Mesenchymal stem cell (in vitro differentiated cells and primary cell): ENCODE data around the gene CDON.

ENCODE experiments used
- DNase-seq: peaks from one replicate; pipeline ENCODE4 v3.0.0-alpha.2; 2013
- H2AFZ ChIP-seq: one replicate; pipeline ENCODE4 v1.6.1; 2013; ENCODE audit warnings: low read depth, mild to moderate bottlenecking, control low read depth, inconsistent platforms, low read length, moderate library complexity
- H2AK5ac ChIP-seq: 2 replicates; pipeline ENCODE4 v1.6.1; 2013; ENCODE audit warnings: low read length, moderate library complexity, mild to moderate bottlenecking, inconsistent platforms; ENCODE audit not compliant: severe bottlenecking
- H2BK120ac ChIP-seq: one replicate; pipeline ENCODE4 v1.6.1; 2013; ENCODE audit warnings: low read depth, mild to moderate bottlenecking, inconsistent platforms, low read length, moderate library complexity
- H2BK12ac ChIP-seq, 2 experiments: one replicate each; pipeline ENCODE4 v1.6.1; 2013; ENCODE audit warnings: inconsistent platforms in 2 of 2, low read length in 2 of 2, mild to moderate bottlenecking in 2 of 2, moderate library complexity in 2 of 2, control low read depth in 1 of 2
- H2BK15ac ChIP-seq: one replicate; pipeline ENCODE4 v1.6.1; 2013; ENCODE audit warnings: mild to moderate bottlenecking, low read depth, inconsistent platforms; ENCODE audit not compliant: poor library complexity, severe bottlenecking
- H2BK5ac ChIP-seq: 2 replicates; pipeline ENCODE4 v1.6.1; 2013; ENCODE audit warnings: low read depth, mild to moderate bottlenecking, low read length, control low read depth, inconsistent platforms; ENCODE audit not compliant: poor library complexity, severe bottlenecking
- H3K14ac ChIP-seq, 2 experiments: one replicate each; pipeline ENCODE4 v1.6.1; 2013; ENCODE audit warnings: inconsistent platforms in 2 of 2, low read length in 2 of 2, control low read depth in 1 of 2, mild to moderate bottlenecking in 1 of 2, moderate library complexity in 1 of 2
- H3K18ac ChIP-seq, 2 experiments: one replicate each; pipeline ENCODE4 v1.6.1; 2013; ENCODE audit warnings: inconsistent platforms in 2 of 2, low read length in 2 of 2, control low read depth in 1 of 2, low read depth in 1 of 2, mild to moderate bottlenecking in 1 of 2
- H3K23ac ChIP-seq, 2 experiments: one replicate each; pipeline ENCODE4 v1.6.1; 2013; ENCODE audit warnings: inconsistent platforms in 2 of 2, low read length in 2 of 2, mild to moderate bottlenecking in 2 of 2, moderate library complexity in 2 of 2, control low read depth in 1 of 2
- H3K27ac ChIP-seq: 2 replicates; pipeline ENCODE4 v1.5.1; 2013; ENCODE audit warnings: mild to moderate bottlenecking, moderate library complexity, low read length, control low read depth, inconsistent platforms; ENCODE audit not compliant: poor library complexity, severe bottlenecking
- H3K27me3 ChIP-seq, 2 experiments: 2 replicates each; pipeline versions ENCODE4 v1.6.1 to v1.7.0; 2013; ENCODE audit warnings: low read length in 2 of 2, mild to moderate bottlenecking in 2 of 2, moderate library complexity in 2 of 2, control low read depth in 1 of 2, inconsistent platforms in 1 of 2; ENCODE audit not compliant: control insufficient read depth in 1 of 2, insufficient read depth in 1 of 2
- H3K36me3 ChIP-seq, 2 experiments: 2 replicates each; pipeline versions ENCODE4 v1.6.1 to v1.7.0; 2013; ENCODE audit warnings: low read length in 2 of 2, control low read depth in 1 of 2, inconsistent platforms in 1 of 2, low read depth in 1 of 2, mild to moderate bottlenecking in 1 of 2; ENCODE audit not compliant: insufficient read depth in 2 of 2, control insufficient read depth in 1 of 2
- H3K4ac ChIP-seq, 2 experiments: one replicate each; pipeline ENCODE4 v1.6.1; 2013; ENCODE audit warnings: inconsistent platforms in 2 of 2, low read length in 2 of 2, mild to moderate bottlenecking in 2 of 2, moderate library complexity in 2 of 2, control low read depth in 1 of 2, low read depth in 1 of 2
- H3K4me1 ChIP-seq: 2 replicates; pipeline ENCODE4 v1.6.1; 2013; ENCODE audit warnings: low read depth, low read length, control low read depth; ENCODE audit not compliant: control insufficient read depth, insufficient read depth
- H3K4me2 ChIP-seq: 2 replicates; pipeline ENCODE4 v1.6.1; 2013; ENCODE audit warnings: low read length, mild to moderate bottlenecking, inconsistent platforms; ENCODE audit not compliant: poor library complexity, severe bottlenecking
- H3K4me3 ChIP-seq, 2 experiments: 2 replicates each; pipeline versions ENCODE4 v1.5.1 to v1.7.0; 2013; ENCODE audit warnings: low read length in 2 of 2, mild to moderate bottlenecking in 2 of 2, control low read depth in 1 of 2, low read depth in 1 of 2; ENCODE audit not compliant: insufficient read depth in 1 of 2
- H3K79me1 ChIP-seq: replicated peaks from 2 replicates; pipeline ENCODE4 v1.6.1; 2013; ENCODE audit warnings: mild to moderate bottlenecking, control low read depth, low read length, inconsistent platforms; ENCODE audit not compliant: poor library complexity, severe bottlenecking
- H3K9ac ChIP-seq: 2 replicates; pipeline ENCODE4 v1.7.0; 2013; ENCODE audit warnings: mild to moderate bottlenecking, low read length, moderate library complexity
- H3K9me3 ChIP-seq: 2 replicates; pipeline ENCODE4 v1.7.0; 2013; ENCODE audit warnings: mild to moderate bottlenecking, low read length; ENCODE audit not compliant: control insufficient read depth
- H4K8ac ChIP-seq: one replicate; pipeline ENCODE4 v1.6.1; 2013; ENCODE audit warnings: inconsistent platforms, mild to moderate bottlenecking, low read length, moderate library complexity
- H4K91ac ChIP-seq: one replicate; pipeline ENCODE4 v1.6.1; 2013; ENCODE audit warnings: mild to moderate bottlenecking, low read length, inconsistent platforms
- WGBS: methylation state at CpG from one replicate; pipeline ENCODE4 v1.1.7; 2013; ENCODE audit warnings: mixed read lengths; 5-methylcytosine and 5-hydroxymethylcytosine counted together

The CDON gene

DNA sequence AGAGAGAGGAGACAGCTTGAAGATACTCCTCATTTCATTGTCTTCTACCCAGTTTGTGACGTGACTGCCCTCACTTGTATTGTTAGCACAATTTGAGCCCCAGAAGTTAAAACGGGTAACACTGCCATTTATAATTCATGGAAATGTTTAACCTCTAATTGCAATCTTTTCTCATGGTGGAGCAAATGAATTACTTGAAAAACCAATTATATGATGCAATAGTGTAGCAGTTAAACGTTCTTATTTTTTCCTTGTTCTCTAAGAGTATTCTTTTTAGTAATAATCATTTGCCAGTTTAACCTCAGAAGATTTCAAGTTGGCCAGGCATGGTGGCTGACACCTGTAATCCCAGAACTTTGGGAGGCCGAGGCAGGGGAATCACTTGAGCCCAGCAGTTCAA lies 56.6 kb downstream of the CDON start:
- WGBS: 100% methylated on average over 2 of the region's 4 CpGs

GRCh38 chr11:126002181-126002580 lies 60.5 kb downstream of the CDON start:
- no peak overlapping the region for H3K4me2 ChIP-seq
- DNase-seq: no peak
- H2BK120ac ChIP-seq: no peak overlapping the region
- H3K23ac ChIP-seq: no peak overlapping the region
- H3K9me3 ChIP-seq: no peaks in the 10 kb centered on the region
- H3K27me3 ChIP-seq: no peaks in the 10 kb centered on the region
- no peak overlapping the region for H2BK5ac ChIP-seq
- 89% methylated on average over 4 of the region's 4 CpGs for WGBS
- no peak overlapping the region for H2BK12ac ChIP-seq
- H3K79me1 ChIP-seq: no peaks in the 10 kb centered on the region
- H4K8ac ChIP-seq: no peak overlapping the region
- H2AK5ac ChIP-seq: no peak overlapping the region
- H4K91ac ChIP-seq: no peak overlapping the region
- H2BK15ac ChIP-seq: no peak overlapping the region
- peaks cover 0 to 98% of the 10 kb centered on the region in 2 experiments for H3K36me3 ChIP-seq
- no peak overlapping the region for H3K14ac ChIP-seq
- H2AFZ ChIP-seq: no peak overlapping the region
- no peaks in the 10 kb centered on the region for H3K4me1 ChIP-seq
- H3K18ac ChIP-seq: no peak overlapping the region
- H3K4ac ChIP-seq: no peak overlapping the region
- H3K27ac ChIP-seq: no peak overlapping the region
- H3K4me3 ChIP-seq: no peak overlapping the region
- no peak overlapping the region for H3K9ac ChIP-seq

More for the DNA sequence above, 56.6 kb downstream of the CDON start:
- no peak overlapping the region for H4K8ac ChIP-seq
- no peak overlapping the region for H3K14ac ChIP-seq
- H3K23ac ChIP-seq: no peak overlapping the region
- no peak overlapping the region for H2BK12ac ChIP-seq
- H3K27ac ChIP-seq: no peak overlapping the region
- H2AFZ ChIP-seq: no peak overlapping the region
- no peak overlapping the region for H2AK5ac ChIP-seq
- no peaks in the 10 kb centered on the region for H3K9me3 ChIP-seq
- H3K9ac ChIP-seq: no peak overlapping the region
- no peak overlapping the region for H4K91ac ChIP-seq
- H3K4me3 ChIP-seq: no peak overlapping the region
- peaks cover 0 to 98% of the 10 kb centered on the region in 2 experiments for H3K36me3 ChIP-seq
- no peak overlapping the region for H3K4me2 ChIP-seq
- H3K79me1 ChIP-seq: no peaks in the 10 kb centered on the region
- no peak overlapping the region for H3K4ac ChIP-seq
- no peaks in the 10 kb centered on the region for H3K4me1 ChIP-seq
- H2BK5ac ChIP-seq: no peak overlapping the region
- H3K27me3 ChIP-seq: peaks cover 0 to 4% of the 10 kb centered on the region in 2 experiments
- no peak for DNase-seq
- no peak overlapping the region for H2BK15ac ChIP-seq
- H2BK120ac ChIP-seq: no peak overlapping the region
- no peak overlapping the region for H3K18ac ChIP-seq

- H3K4me1 ChIP-seq: no peaks in the 10 kb centered on the region
- H3K79me1 ChIP-seq: no peaks in the 10 kb centered on the region
- H3K36me3 ChIP-seq: peaks cover 0 to 95% of the 10 kb centered on the region in 2 experiments
- no peak overlapping the region for H2BK5ac ChIP-seq
- H3K4me3 ChIP-seq: no peak overlapping the region
- H3K27ac ChIP-seq: no peak overlapping the region
- H2BK12ac ChIP-seq: no peak overlapping the region
- no peak overlapping the region for H2BK120ac ChIP-seq
- WGBS: 92% methylated on average over 6 of the region's 6 CpGs
- no peak overlapping the region for H3K23ac ChIP-seq
- no peak overlapping the region for H3K14ac ChIP-seq
- H3K4ac ChIP-seq: no peak overlapping the region
- no peak overlapping the region for H2AFZ ChIP-seq
- H4K91ac ChIP-seq: no peak overlapping the region
- no peak overlapping the region for H2AK5ac ChIP-seq
- no peak overlapping the region for H4K8ac ChIP-seq
- no peak overlapping the region for H3K4me2 ChIP-seq
- DNase-seq: no peak
- H3K18ac ChIP-seq: no peak overlapping the region
- no peak overlapping the region for H2BK15ac ChIP-seq
- no peaks in the 10 kb centered on the region for H3K27me3 ChIP-seq
- H3K9me3 ChIP-seq: no peaks in the 10 kb centered on the region
- H3K9ac ChIP-seq: peak overlapping the region; percentile 37
Observed at GRCh38 chr11:125999234-125999880, 63.3 kb downstream of the CDON start.

- H2BK120ac ChIP-seq: no peak overlapping the region
- DNase-seq: no peak
- no peak overlapping the region for H2BK15ac ChIP-seq
- H3K18ac ChIP-seq: no peak overlapping the region
- no peak overlapping the region for H3K4me3 ChIP-seq
- no peak overlapping the region for H4K91ac ChIP-seq
- H3K9me3 ChIP-seq: no peaks in the 10 kb centered on the region
- no peak overlapping the region for H3K14ac ChIP-seq
- H3K79me1 ChIP-seq: no peaks in the 10 kb centered on the region
- H3K9ac ChIP-seq: no peak overlapping the region
- H3K4me1 ChIP-seq: no peaks in the 10 kb centered on the region
- H3K27ac ChIP-seq: no peak overlapping the region
- H4K8ac ChIP-seq: no peak overlapping the region
- no peak overlapping the region for H3K4ac ChIP-seq
- peaks cover 0 to 96% of the 10 kb centered on the region in 2 experiments for H3K36me3 ChIP-seq
- H2AK5ac ChIP-seq: no peak overlapping the region
- no peak overlapping the region for H3K23ac ChIP-seq
- H3K4me2 ChIP-seq: no peak overlapping the region
- no peak overlapping the region for H2AFZ ChIP-seq
- no peak overlapping the region for H2BK5ac ChIP-seq
- 97% methylated on average over 5 of the region's 5 CpGs for WGBS
- no peak overlapping the region for H2BK12ac ChIP-seq
- no peaks in the 10 kb centered on the region for H3K27me3 ChIP-seq
Observed at GRCh38 chr11:125998267-125998666, 64.4 kb downstream of the CDON start.
